Tibial nerve (tissue), 4 donors: ENCODE measurements around the gene A2M.

ENCODE experiments used
- EP300 ChIP-seq, 2 donors: sonication (generic); formaldehyde crosslinking; IDR thresholded peaks; one replicate each; pipeline ENCODE4 v1.6.1; 2017; ENCODE audit warnings: antibody characterized with exemption in 2 of 2, mild to moderate bottlenecking in 1 of 2
- TF ChIP-seq, protein P1 (sequence below), 5 experiments: fragments of 200-600 bp in 3 of 5; fragments of 450-650 bp in 2 of 5; sonication (generic) in 3 of 5; IDR thresholded peaks; one replicate each; pipeline ENCODE4 v1.5.1; 2016 to 2019; ENCODE audit warnings: antibody characterized with exemption in 5 of 5, mild to moderate bottlenecking in 3 of 5, moderate library complexity in 2 of 5

DNA sequence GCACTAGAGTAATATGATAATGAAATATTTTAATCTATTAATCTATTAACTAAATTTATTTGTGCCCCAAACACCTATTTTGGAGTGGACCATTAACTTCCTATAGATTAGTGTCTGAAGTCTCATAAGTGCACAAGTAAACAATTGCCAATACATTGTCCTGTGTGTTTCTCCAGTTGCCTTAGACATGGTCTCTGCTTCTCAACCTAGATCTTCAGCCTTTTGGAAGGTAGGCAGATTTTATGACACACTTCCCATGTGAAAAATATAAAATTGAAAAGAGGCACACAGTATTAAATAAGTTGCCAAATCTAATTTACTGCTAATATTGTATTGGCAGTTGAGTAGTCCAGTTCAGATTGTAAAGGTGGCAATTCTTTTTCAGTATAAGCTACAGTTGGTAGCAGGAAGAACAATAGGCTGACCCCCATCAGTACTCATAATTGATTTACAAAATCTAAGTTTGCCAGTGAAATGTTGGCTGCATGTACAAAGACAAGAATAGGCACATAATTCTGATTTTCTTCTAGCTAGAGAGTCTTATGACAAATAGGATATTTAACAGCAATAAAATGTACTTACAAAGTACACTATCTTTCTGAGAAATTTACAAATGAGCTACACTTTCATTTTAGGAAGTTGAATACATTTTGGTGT lies 10.8 kb downstream of the A2M start:
- TF ChIP-seq, protein P1, sequence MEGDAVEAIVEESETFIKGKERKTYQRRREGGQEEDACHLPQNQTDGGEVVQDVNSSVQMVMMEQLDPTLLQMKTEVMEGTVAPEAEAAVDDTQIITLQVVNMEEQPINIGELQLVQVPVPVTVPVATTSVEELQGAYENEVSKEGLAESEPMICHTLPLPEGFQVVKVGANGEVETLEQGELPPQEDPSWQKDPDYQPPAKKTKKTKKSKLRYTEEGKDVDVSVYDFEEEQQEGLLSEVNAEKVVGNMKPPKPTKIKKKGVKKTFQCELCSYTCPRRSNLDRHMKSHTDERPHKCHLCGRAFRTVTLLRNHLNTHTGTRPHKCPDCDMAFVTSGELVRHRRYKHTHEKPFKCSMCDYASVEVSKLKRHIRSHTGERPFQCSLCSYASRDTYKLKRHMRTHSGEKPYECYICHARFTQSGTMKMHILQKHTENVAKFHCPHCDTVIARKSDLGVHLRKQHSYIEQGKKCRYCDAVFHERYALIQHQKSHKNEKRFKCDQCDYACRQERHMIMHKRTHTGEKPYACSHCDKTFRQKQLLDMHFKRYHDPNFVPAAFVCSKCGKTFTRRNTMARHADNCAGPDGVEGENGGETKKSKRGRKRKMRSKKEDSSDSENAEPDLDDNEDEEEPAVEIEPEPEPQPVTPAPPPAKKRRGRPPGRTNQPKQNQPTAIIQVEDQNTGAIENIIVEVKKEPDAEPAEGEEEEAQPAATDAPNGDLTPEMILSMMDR (IDR thresholded peaks at IDR 0.05), result no peak
- TF ChIP-seq EP300 (IDR thresholded peaks at IDR 0.05), result no peak
